K562 (cell line): ENCODE results near the gene ST6GALNAC3. TPM values are rescaled to one million over a fixed set of nuclear protein-coding genes. Genes with fewer than 3 reads are reported as not detected.

Source experiments
- ATAC-seq: fragments of 200-7000 bp; cut with Tn5 transposase; 3 replicates; pipeline ENCODE4 v1.9.1; 2020; ENCODE audit warnings: moderate library complexity
- BruUV-seq: library from RNA; stranded (reverse); fragments of 400-500 nt; replicated peaks from 2 replicates; lab custom pipeline; 2021; lab: Mats Ljungman, UMichigan
- CTCF ChIA-PET: fragments of 300-600 bp; formaldehyde crosslinking; extraction: SDS; loops from one replicate; lab custom pipeline; 2021; ENCODE audit warnings: low intra/inter-chr PET ratio; lab: Yijun Ruan, JAX
- POLR2A ChIA-PET: fragments of 300-600, 350-650 bp; sonication (Branson Sonifier 250); formaldehyde crosslinking; extraction: SDS; loops from one replicate; lab custom pipeline; 2021; ENCODE audit warnings: antibody characterized with exemption, inconsistent platforms; lab: Yijun Ruan, JAX
- DNase-seq, 4 experiments: peaks; one replicate each; pipeline versions ENCODE4 v3.0.0 to v3.0.0-alpha.2; 2011 to 2018; ENCODE audit warnings: low spot score in 3 of 4, mixed read lengths in 3 of 4; ENCODE audit errors: extremely low read depth in 1 of 4
- FAIRE-seq: peaks from 2 replicates; lab custom pipeline; 2011; peaks lifted over from hg19 to GRCh38; lab: Jason Lieb, UNC
- H2AFZ ChIP-seq: 2 replicates; pipeline ENCODE4 v1.6.0; 2011; ENCODE audit warnings: low read depth, low read length, control low read depth, inconsistent platforms
- H3K27ac ChIP-seq: fragments of 200-600 bp; 3 replicates; pipeline ENCODE4 v1.8.0; 2011; ENCODE audit warnings: low read depth, mild to moderate bottlenecking, control low read depth, inconsistent platforms, low read length, moderate library complexity, mixed read lengths; ENCODE audit errors: extremely low read depth
- H3K27me3 ChIP-seq, 2 experiments: fragments of 300-600 bp in 1 of 2; 2 replicates in 1 of 2; 3 replicates in 1 of 2; pipeline versions ENCODE4 v1.6.0 to v1.8.0; 2011; ENCODE audit warnings: inconsistent platforms in 2 of 2, low read length in 2 of 2, mild to moderate bottlenecking in 1 of 2, mixed read lengths in 1 of 2, moderate library complexity in 1 of 2; ENCODE audit not compliant: control insufficient read depth in 2 of 2, insufficient read depth in 2 of 2
- H3K36me3 ChIP-seq: fragments of 300-600 bp; 3 replicates; pipeline ENCODE4 v1.8.0; 2011; ENCODE audit warnings: mild to moderate bottlenecking, low read length, inconsistent platforms; ENCODE audit not compliant: control insufficient read depth, insufficient read depth
- H3K4me1 ChIP-seq, 2 experiments: fragments of 200-600 bp in 1 of 2; replicated peaks in 1 of 2; 2 replicates in 1 of 2; 3 replicates in 1 of 2; pipeline versions ENCODE4 v1.5.1 to v1.8.0; 2011; ENCODE audit warnings: inconsistent platforms in 2 of 2, low read length in 2 of 2, mild to moderate bottlenecking in 1 of 2, mixed read lengths in 1 of 2, moderate library complexity in 1 of 2; ENCODE audit not compliant: control insufficient read depth in 2 of 2, insufficient read depth in 2 of 2
- H3K4me2 ChIP-seq: 2 replicates; pipeline ENCODE4 v1.6.1; 2011; ENCODE audit warnings: low read length, control low read depth, inconsistent platforms, mixed read lengths; ENCODE audit not compliant: insufficient read depth
- H3K4me3 ChIP-seq: fragments of 200-600 bp; sonication (generic), shearing (Covaris generic); 2 replicates; pipeline ENCODE4 v1.5.1; 2016; ENCODE audit warnings: control low read depth, inconsistent platforms
- H3K79me2 ChIP-seq: fragments of 200-600 bp; 3 replicates; pipeline ENCODE4 v1.8.0; 2011; ENCODE audit warnings: low read length, inconsistent platforms; ENCODE audit not compliant: control insufficient read depth, insufficient read depth
- H3K9ac ChIP-seq, 2 experiments: 2 replicates each; pipeline versions ENCODE4 v1.6.0 to v1.6.1; 2011; ENCODE audit warnings: low read depth in 2 of 2, low read length in 2 of 2, control low read depth in 1 of 2, inconsistent platforms in 1 of 2, mild to moderate bottlenecking in 1 of 2, mixed read lengths in 1 of 2; ENCODE audit not compliant: insufficient read depth in 1 of 2
- H3K9me1 ChIP-seq: one replicate; pipeline ENCODE4 v1.6.0; 2011; ENCODE audit warnings: inconsistent platforms, mild to moderate bottlenecking, low read length, moderate library complexity; ENCODE audit not compliant: control insufficient read depth, insufficient read depth
- H3K9me3 ChIP-seq: replicated peaks from 2 replicates; pipeline ENCODE4 v1.5.1; 2011; ENCODE audit warnings: low read depth, low read length, inconsistent platforms; ENCODE audit not compliant: control insufficient read depth, insufficient read depth
- H4K20me1 ChIP-seq: replicated peaks from 2 replicates; pipeline ENCODE4 v1.6.1; 2011; ENCODE audit warnings: low read length, inconsistent platforms, mixed read lengths; ENCODE audit not compliant: control insufficient read depth, insufficient read depth
- ELF2 ChIP-seq: fragments of 250-450 bp; sonication (Bioruptor Pico); IDR thresholded peaks from 2 replicates; pipeline ENCODE4 v1.5.0; 2021; ENCODE audit warnings: mild to moderate bottlenecking
- FOS ChIP-seq: IDR thresholded peaks from 3 replicates; pipeline ENCODE4 v1.6.1; 2011; ENCODE audit not compliant: insufficient read length; ENCODE audit errors: extremely low read depth
- GATAD2A ChIP-seq: fragments of 450-650 bp; IDR thresholded peaks from 2 replicates; pipeline ENCODE4 v1.6.1; 2017
- HDAC3 ChIP-seq: fragments of 450-650 bp; IDR thresholded peaks from 2 replicates; pipeline ENCODE4 v1.6.1; 2018; ENCODE audit warnings: borderline replicate concordance, mild to moderate bottlenecking, moderate library complexity; ENCODE audit not compliant: partially characterized antibody
- MEF2D ChIP-seq: conservative IDR thresholded peaks from 2 replicates; pipeline ENCODE4 v1.6.1; 2016; ENCODE audit warnings: low read depth, missing genetic modification characterization, missing compliant biosample characterization
- MEIS2 ChIP-seq: fragments of 450-650 bp; IDR thresholded peaks from 2 replicates; pipeline ENCODE4 v1.6.1; 2014; ENCODE audit warnings: mild to moderate bottlenecking; ENCODE audit not compliant: partially characterized antibody
- NCOR1 ChIP-seq: fragments of 450-650 bp; IDR thresholded peaks from 2 replicates; pipeline ENCODE4 v1.6.1; 2016; ENCODE audit warnings: mild to moderate bottlenecking, moderate library complexity
- SIX5 ChIP-seq, 2 experiments: IDR thresholded peaks; 2 replicates each; pipeline ENCODE4 v1.6.1; 2011; ENCODE audit warnings: low read length in 2 of 2, borderline replicate concordance in 1 of 2, low read depth in 1 of 2, mild to moderate bottlenecking in 1 of 2, moderate library complexity in 1 of 2; ENCODE audit not compliant: insufficient read depth in 1 of 2
- SRSF7 ChIP-seq: fragments of 200-400 bp; formaldehyde crosslinking; optimal IDR thresholded peaks from 2 replicates; pipeline ENCODE3; 2017; ENCODE audit warnings: mild to moderate bottlenecking, low read depth, low read length
- TOE1 ChIP-seq, 2 experiments: fragments of 450-650 bp in 1 of 2; sonication (generic) in 1 of 2; formaldehyde crosslinking in 1 of 2; IDR thresholded peaks; 2 replicates each; pipeline versions ENCODE4 v1.7.1 to v1.8.0; 2016 to 2022; ENCODE audit warnings: borderline replicate concordance in 2 of 2, mild to moderate bottlenecking in 2 of 2, antibody characterized with exemption in 1 of 2, inconsistent platforms in 1 of 2, low read depth in 1 of 2, missing genetic modification reagents in 1 of 2, moderate library complexity in 1 of 2
- ZNF830 ChIP-seq: fragments of 250-450 bp; sonication (Bioruptor Pico); IDR thresholded peaks from 2 replicates; pipeline ENCODE4 v1.5.0; 2021; ENCODE audit warnings: mild to moderate bottlenecking
- in situ Hi-C: fragments of 300-500 bp; cut with MboI; formaldehyde crosslinking; loops from 4 replicates; pipeline ENCODE4 v1.15.0; 2018; ENCODE audit warnings: inconsistent platforms, mixed read lengths
- intact Hi-C: fragments of 100-400 bp; cut with micrococcal nuclease; formaldehyde crosslinking; loops from 2 replicates; pipeline ENCODE4 v1.14.2; 2022
- polyA plus RNA-seq, 8 experiments: library from polyadenylated mRNA; depleted of rRNA in 4 of 8; stranded (reverse) in 5 of 8; unstranded in 3 of 8; fragments of >200 nt; fragmentation: Nextera tagmentation in 2 of 8; fragmentation: Illumina TruSeq in 1 of 8; extraction: Ambion mirVana in 2 of 8; extraction: Trizol in 1 of 8; gene quantifications; 2 replicates each; pipeline versions ENCODE4 v1.2.1 to v1.2.3, GENCODE V29; 2011 to 2014; ENCODE audit warnings: inconsistent platforms in 1 of 8, missing spikeins in 1 of 8
- total RNA-seq, 7 experiments: library from RNA; depleted of rRNA in 6 of 7; stranded (reverse); fragments of >200 nt in 6 of 7; fragmentation: Illumina TruSeq in 2 of 7; extraction: Trizol in 2 of 7; gene quantifications; 2 replicates each; pipeline versions ENCODE4 v1.2.1 to v1.2.3, GENCODE V29; 2011 to 2021; ENCODE audit warnings: low replicate concordance in 1 of 7
- TF ChIP-seq, protein P1 (sequence below): fragments of 250-450 bp; sonication (Bioruptor Pico); IDR thresholded peaks from 2 replicates; pipeline ENCODE4 v1.4.0; 2020

The ST6GALNAC3 gene
- total and polyA plus RNA-seq, 9 of the 15 experiments (the other 6 are each of a cell fraction or from before 2014, with no cell fraction given) = 0.04 to 0.29 (median 0.18) TPM; not detected in 6

DNA sequence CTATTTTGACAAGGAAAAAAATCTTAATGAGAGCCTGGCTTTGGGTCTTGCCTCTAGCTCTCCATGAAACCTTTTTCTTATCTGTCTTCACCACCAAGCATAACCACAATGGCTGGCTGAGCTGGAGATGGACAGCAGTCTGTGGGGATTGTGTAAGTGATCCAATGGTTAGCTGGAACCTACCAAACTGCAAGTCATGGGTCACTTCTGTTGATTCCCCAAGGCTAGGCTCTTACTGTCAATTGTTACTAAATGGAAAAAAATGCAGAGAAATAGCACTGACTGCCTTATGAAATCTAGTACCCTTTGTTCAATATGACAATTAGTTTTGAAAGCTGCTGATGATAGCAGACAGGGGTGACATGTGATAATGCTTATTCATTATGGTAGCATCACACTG, 359.0 kb downstream of the ST6GALNAC3 start:
- Histone ChIP-seq H3K4me2 (no peak overlapping the region), H2AFZ (no peak overlapping the region), H4K20me1 (no peaks in the 10 kb centered on the region), H3K9me1 (no peaks in the 10 kb centered on the region), H3K4me1 (no peaks in the 10 kb centered on the region), H3K4me3 (no peak overlapping the region), H3K36me3 (no peaks in the 10 kb centered on the region), H3K79me2 (no peaks in the 10 kb centered on the region), H3K9me3 (no peaks in the 10 kb centered on the region), H3K27me3 (no peaks in the 10 kb centered on the region), H3K9ac (no peak overlapping the region), H3K27ac (no peak overlapping the region)
- no peak for FAIRE-seq
- CTCF ChIA-PET = no interaction called here
- ATAC-seq = no peak
- in situ Hi-C loops = no loop called here
- TF ChIP-seq ZNF830 (CRISPR knock-in tag) (no peak), NCOR1 (no peak), ELF2 (CRISPR knock-in tag) (no peak), SRSF7 (no peak), FOS (no peak), HDAC3 (no peak), MEIS2 (no peak), TOE1 (IDR thresholded peaks at IDR 0.05; ENCODE audit: borderline replicate concordance) (no peak), TOE1 (CRISPR knock-in tag; IDR thresholded peaks at IDR 0.05; ENCODE audit: borderline replicate concordance, low read depth) (no peak), SIX5 (IDR thresholded peaks at IDR 0.05; ENCODE audit: borderline replicate concordance in 1 of 2, insufficient read depth in 1 of 2, low read depth in 1 of 2, low read length in 2 of 2) (no peak), GATAD2A (no peak), MEF2D (tag) (no peak)
- TF ChIP-seq, protein P1, sequence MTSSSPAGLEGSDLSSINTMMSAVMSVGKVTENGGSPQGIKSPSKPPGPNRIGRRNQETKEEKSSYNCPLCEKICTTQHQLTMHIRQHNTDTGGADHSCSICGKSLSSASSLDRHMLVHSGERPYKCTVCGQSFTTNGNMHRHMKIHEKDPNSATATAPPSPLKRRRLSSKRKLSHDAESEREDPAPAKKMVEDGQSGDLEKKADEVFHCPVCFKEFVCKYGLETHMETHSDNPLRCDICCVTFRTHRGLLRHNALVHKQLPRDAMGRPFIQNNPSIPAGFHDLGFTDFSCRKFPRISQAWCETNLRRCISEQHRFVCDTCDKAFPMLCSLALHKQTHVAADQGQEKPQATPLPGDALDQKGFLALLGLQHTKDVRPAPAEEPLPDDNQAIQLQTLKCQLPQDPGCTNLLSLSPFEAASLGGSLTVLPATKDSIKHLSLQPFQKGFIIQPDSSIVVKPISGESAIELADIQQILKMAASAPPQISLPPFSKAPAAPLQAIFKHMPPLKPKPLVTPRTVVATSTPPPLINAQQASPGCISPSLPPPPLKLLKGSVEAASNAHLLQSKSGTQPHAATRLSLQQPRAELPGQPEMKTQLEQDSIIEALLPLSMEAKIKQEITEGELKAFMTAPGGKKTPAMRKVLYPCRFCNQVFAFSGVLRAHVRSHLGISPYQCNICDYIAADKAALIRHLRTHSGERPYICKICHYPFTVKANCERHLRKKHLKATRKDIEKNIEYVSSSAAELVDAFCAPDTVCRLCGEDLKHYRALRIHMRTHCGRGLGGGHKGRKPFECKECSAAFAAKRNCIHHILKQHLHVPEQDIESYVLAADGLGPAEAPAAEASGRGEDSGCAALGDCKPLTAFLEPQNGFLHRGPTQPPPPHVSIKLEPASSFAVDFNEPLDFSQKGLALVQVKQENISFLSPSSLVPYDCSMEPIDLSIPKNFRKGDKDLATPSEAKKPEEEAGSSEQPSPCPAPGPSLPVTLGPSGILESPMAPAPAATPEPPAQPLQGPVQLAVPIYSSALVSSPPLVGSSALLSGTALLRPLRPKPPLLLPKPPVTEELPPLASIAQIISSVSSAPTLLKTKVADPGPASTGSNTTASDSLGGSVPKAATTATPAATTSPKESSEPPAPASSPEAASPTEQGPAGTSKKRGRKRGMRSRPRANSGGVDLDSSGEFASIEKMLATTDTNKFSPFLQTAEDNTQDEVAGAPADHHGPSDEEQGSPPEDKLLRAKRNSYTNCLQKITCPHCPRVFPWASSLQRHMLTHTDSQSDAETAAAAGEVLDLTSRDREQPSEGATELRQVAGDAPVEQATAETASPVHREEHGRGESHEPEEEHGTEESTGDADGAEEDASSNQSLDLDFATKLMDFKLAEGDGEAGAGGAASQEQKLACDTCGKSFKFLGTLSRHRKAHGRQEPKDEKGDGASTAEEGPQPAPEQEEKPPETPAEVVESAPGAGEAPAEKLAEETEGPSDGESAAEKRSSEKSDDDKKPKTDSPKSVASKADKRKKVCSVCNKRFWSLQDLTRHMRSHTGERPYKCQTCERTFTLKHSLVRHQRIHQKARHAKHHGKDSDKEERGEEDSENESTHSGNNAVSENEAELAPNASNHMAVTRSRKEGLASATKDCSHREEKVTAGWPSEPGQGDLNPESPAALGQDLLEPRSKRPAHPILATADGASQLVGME (CRISPR knock-in tag) = no peak
- POLR2A ChIA-PET = no interaction called here
- no TSS peak for BruUV-seq
- intact Hi-C loops = no loop called here
- no peak for DNase-seq
